NOMO-1 treated with dmso at 0.1 percent for 144 hours (cell line): ENCODE data around the gene RBP5.
"Not testable (repeated sequence)": the region's sequence is repeated elsewhere in the genome, so short reads cannot be mapped to it uniquely, and the experiment has no call there.

Source experiments
- DNase-seq: peaks from one replicate; lab custom pipeline; 2025; ENCODE audit not compliant: unreplicated experiment; lab: John Stamatoyannopoulos, UW

RBP5 gene

GRCh38 chr12:7123806-7124522 lies 4.7 kb downstream of the RBP5 start:
- no peak for DNase-seq

- DNase-seq, result no peak
Observed at GRCh38 chr12:7122811-7123769, 5.6 kb downstream of the RBP5 start.

- no peak for DNase-seq
Observed at GRCh38 chr12:7121324-7121723, 7.4 kb downstream of the RBP5 start.

- no peak for DNase-seq
Observed at GRCh38 chr12:7120166-7120565, 8.5 kb downstream of the RBP5 start.

DNA sequence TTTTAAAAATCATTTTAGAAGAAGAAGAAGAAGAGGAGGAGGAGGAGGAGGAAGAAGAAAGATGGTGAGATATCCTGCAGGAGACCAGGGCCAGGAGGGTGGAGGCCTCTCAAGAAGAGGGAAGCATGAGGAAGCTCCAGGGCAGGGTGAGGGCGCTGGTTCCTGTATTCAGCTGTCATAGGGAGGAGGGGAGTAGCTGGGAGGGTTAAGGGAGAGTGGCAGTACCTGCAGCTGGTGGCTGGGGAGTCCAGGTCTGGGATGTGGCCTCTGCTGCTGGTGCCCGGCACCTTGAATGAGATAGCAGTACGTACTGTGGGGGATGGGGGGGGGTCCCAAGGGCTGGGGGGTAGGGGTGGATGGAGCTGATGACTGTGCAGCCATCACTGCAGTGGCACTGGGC lies 9.8 kb downstream of the RBP5 start:
- DNase-seq, result no peak

DNA sequence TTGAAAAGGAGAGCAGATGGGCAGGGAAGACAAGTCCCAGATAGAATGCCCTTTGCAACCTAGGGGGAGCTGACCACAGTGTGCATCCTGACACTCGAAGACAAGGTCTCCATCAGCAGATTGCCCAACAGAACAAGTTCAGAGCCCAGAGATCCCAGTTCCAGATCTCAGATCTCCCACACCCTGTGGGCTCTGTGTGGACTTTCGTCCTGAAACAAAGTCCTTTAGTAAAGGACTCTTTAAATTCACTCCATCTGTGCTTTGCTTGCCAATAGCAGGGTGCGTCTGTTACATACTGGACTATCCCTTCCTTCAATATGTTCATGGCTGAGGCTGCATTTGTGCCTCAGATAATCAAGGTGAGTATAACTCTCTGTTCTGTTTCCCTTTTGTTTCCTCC lies 11.0 kb downstream of the RBP5 start:
- no peak for DNase-seq

DNA sequence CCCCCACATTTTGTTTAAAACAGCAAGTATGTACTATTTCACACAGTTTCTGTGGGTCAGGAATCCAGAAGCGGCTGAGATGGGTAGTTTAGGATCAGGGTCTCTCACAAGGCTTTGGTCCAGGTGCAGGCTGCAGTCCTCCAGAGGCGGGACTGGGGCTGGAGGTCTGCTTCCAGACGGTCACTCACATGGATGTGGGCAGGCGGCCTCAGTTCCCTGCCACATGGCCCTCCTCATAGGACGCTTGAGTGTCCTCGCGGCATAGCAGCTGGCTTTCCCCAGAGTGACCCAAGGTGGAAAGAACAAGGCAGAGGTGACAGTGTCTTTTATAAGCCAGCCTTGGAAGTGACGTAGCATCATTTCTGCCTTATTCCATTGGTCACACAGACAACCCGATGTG lies 11.8 kb downstream of the RBP5 start:
- DNase-seq, result no peak

- no peak for DNase-seq
Observed at GRCh38 chr12:7116196-7116595, 12.5 kb downstream of the RBP5 start.

DNA sequence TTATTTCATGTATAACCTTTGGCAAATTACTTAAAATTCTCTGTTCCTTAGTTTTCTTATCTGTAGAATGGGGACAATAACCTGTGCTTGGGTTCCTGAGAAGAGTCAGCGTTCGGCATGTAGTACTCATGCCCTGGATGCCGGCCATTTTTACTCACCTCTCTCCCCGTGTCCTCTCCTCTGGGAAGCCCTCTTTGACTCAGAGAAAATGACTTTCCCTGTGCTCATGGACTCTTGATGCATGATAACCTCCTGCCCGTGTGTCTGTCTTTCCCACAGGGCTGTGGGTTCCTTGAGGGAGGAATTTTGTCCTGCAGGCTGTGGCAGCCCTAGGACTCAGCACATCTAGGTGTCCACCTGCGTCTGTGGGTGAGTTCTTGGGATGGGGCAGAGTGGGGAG lies 13.8 kb downstream of the RBP5 start:
- no peak for DNase-seq

GRCh38 chr12:7114008-7114407 lies 14.7 kb downstream of the RBP5 start:
- DNase-seq, result no peak

- DNase-seq, result peak; percentile 13
Observed at GRCh38 chr12:7113389-7113871, 15.3 kb downstream of the RBP5 start.

GRCh38 chr12:7112041-7112440 lies 16.6 kb downstream of the RBP5 start:
- no peak for DNase-seq

DNA sequence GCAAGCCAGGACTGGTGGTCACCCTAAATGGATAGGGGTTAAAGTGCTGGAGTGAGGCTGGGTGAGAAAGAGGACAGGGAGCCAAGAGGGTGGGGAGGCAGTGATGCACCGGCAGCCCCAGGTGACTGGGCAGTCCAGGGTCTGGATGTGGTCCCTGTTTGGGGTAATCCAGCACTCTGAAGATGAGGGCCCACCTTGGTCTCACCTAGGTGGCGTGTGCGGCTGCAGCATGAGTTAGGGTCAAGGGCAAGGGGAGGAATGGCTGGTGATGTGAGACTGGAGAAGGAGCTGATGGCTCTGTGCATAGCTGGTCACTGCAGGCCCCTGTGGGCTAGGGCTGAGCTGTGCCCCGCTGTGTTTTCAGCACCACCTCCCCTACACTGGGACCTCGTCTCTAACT lies 18.0 kb downstream of the RBP5 start:
- DNase-seq, result no peak

DNA sequence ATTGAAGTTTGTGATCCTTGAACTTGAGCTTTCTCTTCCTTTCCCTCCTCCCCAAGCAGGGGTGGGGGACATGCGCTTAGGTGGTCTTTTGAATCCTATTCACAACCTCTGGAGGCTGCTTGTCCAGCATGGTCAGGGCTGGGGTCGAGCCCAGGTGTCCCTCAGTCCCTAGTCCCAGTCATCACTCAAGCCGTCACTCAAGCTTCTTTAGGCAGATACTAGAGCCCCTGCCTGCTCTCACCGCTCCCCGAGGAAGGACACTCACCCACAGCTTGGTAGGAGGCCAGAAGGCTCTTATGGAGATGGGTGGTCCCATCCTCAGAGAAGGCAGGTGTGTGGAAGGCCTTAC lies 19.1 kb downstream of the RBP5 start:
- DNase-seq, result no peak

- peak; percentile 69 for DNase-seq
Observed at GRCh38 chr12:7108796-7109571, 19.7 kb downstream of the RBP5 start, which contains the start of gene C1RL. Gene C1RL (minus strand): TSS chr12:7109214. CDS start chr12:7109180, 34 bp downstream.

GRCh38 chr12:7108003-7108795 lies 20.5 kb downstream of the RBP5 start:
- peak; percentile 79 for DNase-seq

DNA sequence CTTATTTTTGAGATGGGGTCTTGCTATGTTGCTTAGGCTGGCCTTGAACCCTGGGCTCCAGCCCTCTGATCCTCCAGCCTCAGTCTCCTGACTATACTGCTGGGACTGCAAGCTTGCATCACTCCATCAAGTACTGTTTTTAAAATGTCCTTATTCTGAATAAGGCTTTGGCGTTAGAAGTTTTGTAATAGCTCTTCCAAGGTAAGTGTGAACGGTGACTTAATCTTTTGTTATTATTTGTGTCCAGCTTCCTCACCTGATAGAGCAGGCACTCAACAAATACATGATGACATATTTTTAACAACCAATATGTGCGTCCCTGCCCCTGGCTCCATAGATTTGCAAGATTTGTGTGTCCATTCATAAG lies 21.1 kb downstream of the RBP5 start:
- DNase-seq, result no peak

- not testable (repeated sequence) for DNase-seq
Observed at GRCh38 chr12:7107181-7107580, 21.5 kb downstream of the RBP5 start.

DNA sequence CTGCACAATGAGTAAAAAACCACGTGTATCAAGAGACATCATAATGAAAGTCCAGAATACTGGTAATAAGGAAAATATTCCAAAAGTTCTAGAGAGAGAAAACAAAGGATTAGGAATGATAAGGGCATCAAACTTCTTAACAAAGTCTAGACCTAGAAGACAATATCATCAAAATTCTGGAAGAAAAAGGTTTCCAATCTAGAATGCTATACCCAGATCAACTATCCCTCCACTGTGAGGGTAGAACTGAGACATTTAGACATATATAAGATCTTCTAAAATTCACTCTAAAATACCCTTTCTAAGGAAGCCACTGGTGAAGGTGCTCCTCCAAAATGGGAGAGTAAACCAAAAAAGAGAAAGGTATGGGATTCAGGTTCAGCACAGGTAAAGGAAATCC lies 22.6 kb downstream of the RBP5 start:
- no peak for DNase-seq

DNA sequence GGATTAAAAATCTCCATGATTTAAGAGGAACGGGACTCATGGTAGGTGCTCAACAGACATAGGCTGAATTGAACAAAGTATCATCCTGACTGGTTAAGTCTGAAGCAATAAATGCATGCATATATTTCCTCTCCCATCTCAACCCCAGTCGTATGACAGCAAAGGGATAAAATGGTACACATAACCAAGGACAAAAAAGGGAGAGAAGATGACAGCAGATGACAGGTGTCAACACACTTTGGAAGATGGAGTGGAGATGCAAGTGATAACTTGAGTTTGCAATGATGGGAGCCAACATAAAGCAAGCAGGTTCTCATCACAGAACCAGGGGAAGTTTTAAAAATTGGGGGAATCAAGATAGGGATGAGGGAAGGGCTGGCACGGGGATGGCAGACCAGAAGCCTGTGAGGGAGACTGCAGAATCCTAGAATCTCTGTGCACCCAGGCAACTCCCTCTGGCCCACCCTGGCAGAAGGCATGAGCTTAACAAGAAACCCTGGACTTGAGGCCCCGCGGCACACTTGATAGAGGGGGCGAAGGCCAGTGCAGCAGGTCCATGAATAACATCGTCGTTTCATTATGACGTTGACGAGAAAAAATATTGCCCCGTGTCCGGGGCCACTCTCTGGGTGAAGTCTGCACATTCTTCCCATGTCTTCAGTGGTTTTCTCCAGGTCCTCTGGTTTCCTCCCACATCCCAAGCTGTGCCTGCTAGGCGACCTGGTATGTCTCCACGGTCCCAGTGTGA lies 24.7 kb downstream of the RBP5 start:
- no peak for DNase-seq
